TTC549 (cell line): ENCODE measurements around the gene CENPI.
"Not testable (repeated sequence)": the region's sequence is repeated elsewhere in the genome, so short reads cannot be mapped to it uniquely, and the experiment has no call there.

ENCODE experiments used
- FAIRE-seq: peaks from 2 replicates; lab custom pipeline; 2012; peaks lifted over from hg19 to GRCh38; lab: Jason Lieb, UNC

Gene CENPI, protein sequence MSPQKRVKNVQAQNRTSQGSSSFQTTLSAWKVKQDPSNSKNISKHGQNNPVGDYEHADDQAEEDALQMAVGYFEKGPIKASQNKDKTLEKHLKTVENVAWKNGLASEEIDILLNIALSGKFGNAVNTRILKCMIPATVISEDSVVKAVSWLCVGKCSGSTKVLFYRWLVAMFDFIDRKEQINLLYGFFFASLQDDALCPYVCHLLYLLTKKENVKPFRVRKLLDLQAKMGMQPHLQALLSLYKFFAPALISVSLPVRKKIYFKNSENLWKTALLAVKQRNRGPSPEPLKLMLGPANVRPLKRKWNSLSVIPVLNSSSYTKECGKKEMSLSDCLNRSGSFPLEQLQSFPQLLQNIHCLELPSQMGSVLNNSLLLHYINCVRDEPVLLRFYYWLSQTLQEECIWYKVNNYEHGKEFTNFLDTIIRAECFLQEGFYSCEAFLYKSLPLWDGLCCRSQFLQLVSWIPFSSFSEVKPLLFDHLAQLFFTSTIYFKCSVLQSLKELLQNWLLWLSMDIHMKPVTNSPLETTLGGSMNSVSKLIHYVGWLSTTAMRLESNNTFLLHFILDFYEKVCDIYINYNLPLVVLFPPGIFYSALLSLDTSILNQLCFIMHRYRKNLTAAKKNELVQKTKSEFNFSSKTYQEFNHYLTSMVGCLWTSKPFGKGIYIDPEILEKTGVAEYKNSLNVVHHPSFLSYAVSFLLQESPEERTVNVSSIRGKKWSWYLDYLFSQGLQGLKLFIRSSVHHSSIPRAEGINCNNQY

DNA sequence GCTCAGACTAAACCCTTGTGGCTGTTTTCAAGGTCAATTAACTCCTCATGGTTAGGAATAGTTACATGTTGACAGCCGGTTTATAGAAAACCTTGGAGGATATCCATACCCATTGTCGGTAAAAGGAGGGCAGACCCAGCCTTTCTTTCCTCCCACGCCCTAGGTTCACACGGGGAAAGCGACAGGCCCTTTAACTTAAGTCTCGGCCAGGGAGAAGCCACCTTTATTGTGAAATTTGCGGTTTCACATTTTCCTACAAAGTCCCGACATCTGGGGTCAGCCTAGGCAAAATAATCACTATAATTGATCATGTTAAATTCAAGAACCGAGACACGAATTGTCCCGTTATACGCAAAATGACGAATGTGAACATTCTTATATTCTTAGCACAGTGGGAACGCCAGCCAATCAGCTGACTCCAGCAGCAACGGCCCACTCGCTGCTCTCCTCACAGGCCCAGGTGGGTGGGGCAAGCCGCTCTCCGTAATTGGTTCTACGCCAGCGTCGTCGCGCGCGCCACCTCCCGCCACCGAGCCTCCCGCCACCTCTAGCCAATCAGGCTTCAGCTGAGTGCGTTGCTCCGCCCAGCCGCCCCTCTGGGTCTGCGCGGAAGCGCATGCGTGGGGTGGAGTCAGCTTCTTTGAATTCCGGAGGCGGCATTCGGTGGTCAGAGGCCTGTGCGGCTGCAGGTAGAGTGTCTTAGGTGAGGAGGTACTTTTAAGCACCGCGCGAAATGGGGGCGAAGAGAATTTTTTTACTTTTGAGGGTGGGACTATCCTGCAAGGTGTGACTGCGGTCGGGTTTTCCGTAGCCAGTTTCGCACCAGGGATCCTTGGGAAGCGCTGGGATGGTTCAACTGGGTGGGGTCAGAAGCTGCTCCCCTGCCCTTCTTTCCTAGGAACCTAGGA is at the start of gene CENPI:
TSS of gene CENPI (plus strand) at position 659 of the 908 bp plus-strand sequence. CDS start 2,867 bp downstream, outside the sequence.
- peak; percentile 72 for FAIRE-seq

DNA sequence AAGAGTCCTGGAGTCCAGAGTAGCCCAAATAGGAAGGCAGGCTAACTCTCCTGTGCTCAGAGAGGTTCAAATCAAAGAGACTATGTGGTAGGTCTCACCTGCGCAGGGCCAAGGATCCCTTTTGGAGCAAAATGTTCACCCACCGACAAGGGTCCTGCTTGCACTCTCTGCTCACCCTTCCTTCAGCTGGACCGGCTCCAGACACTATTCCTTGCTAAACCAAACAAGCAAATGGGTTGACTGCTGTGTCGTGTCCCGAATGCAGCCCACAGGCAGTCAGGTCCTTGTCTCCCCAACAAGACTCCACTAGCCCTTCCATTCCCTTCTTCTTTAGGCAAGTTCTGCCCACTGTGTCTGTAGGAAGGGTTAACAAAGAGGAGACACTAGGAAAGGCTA is 46.9 kb upstream of the CENPI start:
- no peak for FAIRE-seq

DNA sequence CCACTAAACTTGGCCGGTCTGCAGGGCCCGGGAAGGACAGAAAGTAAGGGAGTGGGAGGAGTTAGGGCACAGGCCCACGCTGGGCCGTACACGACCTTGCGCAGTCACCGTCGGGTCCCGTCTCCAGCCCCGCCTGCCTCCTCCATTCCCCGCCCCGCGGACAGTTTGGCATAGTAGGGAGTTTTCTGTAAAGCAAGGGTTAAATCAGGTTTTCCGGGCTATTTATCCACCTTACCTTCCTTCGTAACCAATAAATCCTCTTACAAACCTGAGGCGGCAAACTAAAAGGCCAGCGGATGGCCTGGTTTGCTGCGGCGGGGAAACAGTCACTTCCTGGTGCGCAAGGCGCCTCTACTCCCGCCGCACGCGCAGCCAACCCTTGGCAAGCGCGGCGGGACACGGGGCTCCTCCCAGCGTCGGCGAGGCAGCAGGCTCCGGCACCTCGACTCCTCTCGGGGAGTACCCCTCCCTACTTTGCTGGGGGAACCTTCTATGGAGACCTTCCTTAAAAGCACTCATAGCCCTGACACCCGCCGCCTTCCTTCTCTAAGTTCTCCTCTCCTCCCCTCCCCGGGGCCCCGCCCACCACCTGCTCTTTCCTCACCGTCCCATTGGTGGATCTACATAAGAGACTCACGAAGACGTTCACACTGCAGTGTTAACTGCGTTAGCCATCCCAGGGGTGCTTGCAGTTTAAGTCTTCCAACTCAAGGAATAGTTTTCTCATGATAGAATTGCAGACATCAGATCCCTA is 46.3 kb upstream of the CENPI start, which contains the start of gene TRMT2B:
TSS of gene TRMT2B (minus strand) at position 563 of the 754 bp plus-strand sequence. CDS start 9,822 bp downstream, outside the sequence.
- no peak for FAIRE-seq

DNA sequence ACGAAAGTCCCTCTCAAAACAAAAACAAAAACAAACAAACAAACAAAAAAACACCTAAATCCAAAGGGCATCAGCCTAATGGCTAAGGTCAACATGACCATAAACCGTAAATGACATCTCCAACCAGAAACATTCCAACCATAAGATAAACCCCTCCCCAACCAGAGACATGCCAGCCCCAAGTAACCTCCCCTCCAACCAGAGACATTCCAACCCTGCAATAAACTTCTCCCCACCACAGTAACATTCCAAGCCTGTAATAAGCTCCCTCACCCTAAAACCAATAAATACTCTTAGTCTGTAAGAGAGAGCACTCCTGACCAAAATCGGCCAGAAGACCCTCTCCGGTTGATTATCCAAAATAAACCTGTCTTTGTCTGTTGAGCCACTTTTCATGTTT is 41.5 kb upstream of the CENPI start:
- not testable (repeated sequence) for FAIRE-seq

DNA sequence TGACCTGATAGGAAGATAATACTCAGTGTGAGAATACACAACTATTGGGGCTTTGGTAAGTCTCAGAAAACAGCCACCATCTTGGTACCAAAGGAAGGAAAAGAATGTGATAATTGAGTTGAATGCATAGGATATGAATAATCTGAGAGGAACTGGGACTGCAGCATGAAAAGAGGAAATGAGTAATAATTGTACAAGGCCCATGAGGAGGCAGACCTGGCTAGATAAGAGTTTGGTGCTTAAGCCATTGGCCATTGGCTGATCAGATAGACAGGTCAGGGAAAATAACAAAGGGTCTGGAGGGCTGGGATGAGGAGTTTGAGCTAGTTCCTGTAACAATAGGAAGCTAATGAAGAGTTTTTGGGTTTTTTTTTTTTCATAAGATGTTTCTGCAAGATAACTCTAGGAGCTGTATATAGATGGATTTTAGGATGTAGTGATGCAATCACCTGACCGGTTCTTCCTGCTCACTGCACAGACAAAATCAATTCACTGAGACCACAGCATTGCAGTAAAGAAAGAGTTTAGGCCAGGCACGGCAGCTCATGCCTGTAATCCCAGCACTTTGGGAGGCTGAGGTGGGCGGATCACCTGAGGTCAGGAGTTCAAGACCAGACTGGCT is 40.8 kb upstream of the CENPI start:
- no peak for FAIRE-seq

DNA sequence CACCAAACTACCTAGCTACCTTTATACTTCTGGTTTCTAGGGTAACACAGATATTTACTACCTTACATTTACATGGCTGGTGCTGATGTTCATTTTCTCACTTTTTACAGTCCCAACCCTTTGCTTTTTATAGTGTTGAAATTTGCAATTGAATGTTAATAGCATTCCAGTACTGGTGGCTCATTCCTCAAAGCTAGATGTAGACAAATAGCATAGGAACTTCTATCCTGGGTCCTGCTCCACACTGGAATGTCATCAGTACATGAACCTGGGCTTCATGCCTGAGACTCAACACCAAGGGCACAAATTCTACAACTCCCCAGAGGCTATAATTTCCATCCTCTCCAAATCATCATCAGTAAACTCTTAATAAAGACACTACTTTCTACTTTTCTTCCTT is 35.8 kb upstream of the CENPI start:
- no peak for FAIRE-seq

DNA sequence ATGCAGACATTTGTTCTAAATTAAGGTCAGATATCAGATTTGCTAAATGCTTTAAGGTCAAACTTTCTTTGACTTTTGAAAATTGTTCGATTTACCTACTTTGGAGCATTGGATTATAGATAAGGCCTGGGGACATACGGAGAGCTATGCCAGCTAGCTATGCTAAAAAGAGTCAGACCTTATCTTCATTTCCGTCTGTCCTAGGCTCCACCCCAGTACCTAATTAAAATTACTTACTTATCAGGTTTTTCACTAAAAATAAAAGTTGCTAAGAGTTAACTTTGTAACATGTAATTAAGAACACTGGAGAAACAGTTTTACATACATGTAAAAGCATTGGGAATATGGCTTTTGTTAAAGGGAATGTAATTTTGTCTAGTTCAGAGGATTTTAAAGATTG is 26.4 kb upstream of the CENPI start:
- no peak for FAIRE-seq

DNA sequence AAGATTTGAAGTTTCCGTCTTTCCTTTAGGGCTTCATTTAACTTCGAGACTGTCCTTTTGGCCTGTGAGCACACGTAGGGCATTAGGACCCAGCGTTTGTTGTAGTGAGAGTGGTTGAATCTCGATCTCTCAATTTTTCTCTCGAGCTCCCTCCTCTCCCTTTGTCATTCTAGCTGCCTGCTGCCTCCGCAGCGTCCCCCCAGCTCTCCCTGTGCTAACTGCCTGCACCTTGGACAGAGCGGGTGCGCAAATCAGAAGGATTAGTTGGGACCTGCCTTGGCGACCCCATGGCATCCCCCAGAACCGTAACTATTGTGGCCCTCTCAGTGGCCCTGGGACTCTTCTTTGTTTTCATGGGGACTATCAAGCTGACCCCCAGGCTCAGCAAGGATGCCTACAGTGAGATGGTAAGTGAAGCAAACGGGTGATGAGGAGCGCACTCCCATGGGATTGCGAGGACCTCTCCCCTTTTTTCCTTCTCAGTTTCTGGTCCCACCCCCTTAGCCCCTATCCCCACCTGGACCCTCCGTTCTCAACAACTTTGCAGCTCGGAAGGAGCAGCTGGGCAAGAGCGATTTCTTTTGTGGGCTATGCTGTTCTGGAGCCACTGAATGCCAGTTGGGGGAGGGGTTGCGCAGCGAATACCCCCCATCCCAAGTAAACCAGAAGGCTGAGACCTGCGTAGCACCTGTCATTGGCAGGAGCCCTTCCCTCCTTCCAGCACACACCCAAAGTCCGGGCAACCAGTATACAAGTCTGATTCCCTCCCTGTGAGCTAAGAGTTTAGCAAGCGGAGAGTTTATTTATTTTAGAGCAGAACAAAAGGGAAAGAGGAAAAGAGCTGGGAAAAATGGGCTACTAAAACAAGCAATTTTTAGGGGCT is 19.0 kb upstream of the CENPI start, which contains the start of gene TMEM35A:
TSS of gene TMEM35A (plus strand) at position 164 of the 883 bp plus-strand sequence. CDS start at position 288, 124 bp downstream.
- FAIRE-seq: no peak

DNA sequence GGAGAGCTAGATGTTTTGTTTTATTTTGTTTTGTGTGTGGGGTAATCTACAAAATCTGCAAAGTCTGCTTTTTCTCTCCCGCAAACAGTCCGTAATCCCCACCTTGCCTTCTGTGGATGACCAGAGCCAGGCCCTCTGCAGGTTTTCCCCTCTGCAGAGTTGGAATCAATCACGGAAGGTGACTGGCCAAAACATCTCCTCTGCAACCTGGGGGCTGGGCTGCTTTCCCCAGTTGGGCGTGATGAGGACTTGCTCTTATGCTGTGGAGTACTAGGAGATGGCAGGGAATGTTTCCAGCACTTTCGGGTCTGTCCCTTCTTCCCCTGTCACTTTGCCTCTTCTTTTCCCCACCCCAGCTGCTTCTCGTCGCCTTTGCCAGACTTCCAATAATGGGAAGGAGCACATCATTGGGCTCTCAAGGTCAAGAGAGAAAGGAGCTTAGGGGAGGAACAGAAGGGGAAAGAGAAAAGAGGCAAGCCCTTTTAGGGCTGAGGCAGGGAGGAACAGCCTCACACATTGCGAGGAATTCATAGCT is 18.2 kb upstream of the CENPI start:
- no peak for FAIRE-seq

DNA sequence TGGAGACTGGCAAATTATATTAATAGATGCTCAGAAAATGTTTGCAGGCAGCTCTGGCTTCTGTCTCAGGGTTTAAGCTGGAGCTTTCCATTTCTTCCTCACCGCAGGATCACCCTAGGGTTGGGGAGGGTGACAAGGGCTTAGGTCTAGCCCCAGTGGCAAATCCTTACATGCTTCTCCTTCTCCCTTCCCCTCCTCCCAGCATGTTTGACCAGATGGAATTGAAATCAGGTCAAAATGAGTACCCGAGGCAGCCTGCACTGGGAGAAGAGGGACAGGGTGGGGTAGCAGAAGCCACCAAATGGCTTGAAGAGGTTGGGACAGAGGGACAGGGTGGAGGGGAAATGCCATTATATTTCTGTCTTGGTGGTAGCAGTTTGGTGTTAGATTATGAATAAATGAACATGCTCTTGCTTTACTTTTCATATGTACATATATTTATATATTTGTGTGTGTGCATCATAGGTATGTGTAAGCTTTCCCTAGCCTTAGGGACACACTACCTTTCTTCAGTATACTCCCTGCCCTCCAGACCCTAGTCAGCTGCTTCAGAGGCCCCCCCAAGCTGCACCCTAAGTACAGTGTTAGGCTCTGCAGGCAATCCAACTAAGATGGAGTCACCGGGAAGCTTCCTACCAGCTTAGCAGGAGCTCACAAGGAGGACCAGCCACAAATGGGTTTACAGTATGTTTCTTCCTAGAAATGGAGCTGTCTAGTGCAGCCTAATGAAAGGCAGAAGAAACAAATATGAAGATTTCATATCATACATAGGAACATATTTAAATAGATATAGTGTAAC is 17.5 kb upstream of the CENPI start:
- no peak for FAIRE-seq

DNA sequence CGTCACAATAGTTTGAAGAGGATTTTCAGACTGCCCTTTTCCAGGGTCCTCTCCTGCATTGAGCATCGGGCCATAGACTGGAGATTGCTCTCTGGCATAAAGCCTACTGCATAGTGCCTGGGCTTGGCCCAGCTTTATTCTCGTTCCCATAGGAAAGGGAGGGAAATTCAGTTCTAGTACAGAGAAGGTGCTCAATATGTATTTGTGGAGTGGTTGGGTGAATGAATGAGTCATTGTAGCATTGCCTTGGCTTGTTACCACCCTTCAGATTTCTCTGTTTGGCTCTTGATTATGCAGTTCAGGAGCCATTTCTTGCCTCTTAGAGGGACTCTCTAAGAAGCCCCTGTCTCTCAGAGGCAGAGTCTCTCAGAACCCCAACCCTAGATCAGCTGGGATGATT is 16.8 kb upstream of the CENPI start:
- FAIRE-seq: no peak

DNA sequence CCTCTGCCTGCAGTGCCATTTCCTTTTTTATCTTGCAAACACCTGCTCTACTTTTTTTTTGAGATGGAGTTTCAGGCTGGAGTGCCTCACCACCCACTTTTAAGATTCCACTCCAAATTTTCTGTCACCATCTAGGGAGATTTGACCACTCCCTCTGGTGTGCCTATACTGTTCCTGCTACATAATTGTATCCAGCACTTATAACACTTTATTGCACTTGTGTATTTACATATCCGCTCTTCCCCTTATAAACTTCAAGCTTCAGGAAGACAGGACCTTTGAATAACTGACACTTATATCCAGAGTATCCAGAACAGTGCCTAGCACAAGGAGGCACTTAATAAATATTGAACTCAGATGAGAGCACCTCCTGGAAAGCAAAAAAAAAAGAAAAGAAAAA is 6.2 kb upstream of the CENPI start:
- FAIRE-seq: no peak

DNA sequence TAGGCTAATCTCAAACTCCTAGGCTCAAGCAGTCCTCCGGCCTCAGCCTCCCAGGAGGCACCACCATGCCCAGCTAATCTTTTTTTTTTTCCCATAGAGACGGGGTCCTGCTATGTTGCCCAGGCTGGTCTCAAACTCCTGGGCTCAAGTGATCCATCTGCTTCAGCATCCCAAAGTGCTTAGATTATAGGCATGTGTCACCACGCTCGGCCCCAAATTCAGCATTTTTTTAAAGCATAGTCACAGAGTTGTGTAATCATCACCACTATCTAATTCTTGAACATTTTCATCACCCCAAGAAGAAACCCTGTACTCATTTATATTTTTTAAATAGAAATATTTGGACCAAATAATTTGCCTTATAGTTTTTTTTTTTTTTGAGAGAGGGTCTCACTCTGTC is 10.3 kb downstream of the CENPI start:
- FAIRE-seq: no peak

DNA sequence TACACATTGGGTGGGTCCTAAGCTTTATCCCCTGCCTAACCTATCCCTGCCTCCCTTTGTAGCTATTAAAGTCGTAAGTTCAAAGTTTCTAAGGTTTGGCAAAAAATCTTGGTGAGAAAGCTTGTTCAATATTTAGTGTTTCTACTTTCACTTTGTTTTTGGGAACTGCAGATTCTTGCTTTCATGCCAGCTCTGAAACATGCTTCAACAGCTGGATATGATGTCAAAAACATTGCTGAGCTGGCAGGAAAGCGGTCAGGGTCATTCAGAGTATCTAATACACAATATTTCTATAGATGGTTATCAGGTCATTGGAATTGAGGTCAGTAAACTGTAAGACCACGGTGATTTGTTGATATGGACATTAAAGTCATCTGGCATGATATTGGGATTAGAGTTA is 19.7 kb downstream of the CENPI start:
- no peak for FAIRE-seq

DNA sequence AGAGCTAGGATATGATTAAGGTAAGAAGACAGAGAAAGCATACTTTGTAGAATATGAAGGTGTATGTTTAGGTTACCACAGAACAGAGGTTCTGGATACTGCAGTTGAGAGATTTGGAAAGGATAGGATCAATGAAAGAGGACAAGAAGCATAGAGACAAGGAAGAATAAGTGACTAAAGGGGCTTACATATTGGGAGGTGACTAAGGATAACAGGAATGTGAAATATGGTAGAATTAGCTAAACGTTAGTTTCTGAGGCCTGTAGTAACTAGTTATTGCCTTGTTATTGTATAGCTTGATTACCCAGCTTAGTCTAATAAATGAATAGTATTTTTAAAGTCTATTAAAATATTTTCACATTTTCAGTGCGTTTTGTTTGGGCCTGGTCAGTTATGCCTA is 38.2 kb downstream of the CENPI start:
- no peak for FAIRE-seq
